Activated naive CD4-positive, alpha-beta T cell treated with anti-CD3 and anti-CD28 coated beads for 36 hours (primary cell): ENCODE measurements around the gene CACNA1S. TPM values are rescaled to one million over a fixed set of nuclear protein-coding genes. Genes with fewer than 3 reads are reported as not detected.
A peak's percentile ranks its signal among the peaks of the same experiment; 100 is the strongest.

Source experiments
- CTCF ChIA-PET: fragments of 350-600 bp; sonication (Branson Sonifier 250); formaldehyde crosslinking; loops from one replicate; lab custom pipeline; 2021; ENCODE audit warnings: antibody characterized with exemption; lab: Charles Lee
- DNase-seq: peaks from one replicate; pipeline ENCODE4 v3.0.0-alpha.2; 2020
- H3K27ac Mint-ChIP-seq: one replicate; pipeline ENCODE4 v1.8.0; 2021; ENCODE audit warnings: mild to moderate bottlenecking, mixed read lengths
- H3K27me3 Mint-ChIP-seq: one replicate; pipeline ENCODE4 v1.8.0; 2021; ENCODE audit warnings: low read depth, mixed read lengths
- H3K36me3 Mint-ChIP-seq: one replicate; pipeline ENCODE4 v1.8.0; 2021; ENCODE audit warnings: low read depth, mixed read lengths
- H3K4me1 Mint-ChIP-seq: one replicate; pipeline ENCODE4 v1.8.0; 2021; ENCODE audit warnings: low read depth, mixed read lengths
- H3K4me3 Mint-ChIP-seq: one replicate; pipeline ENCODE4 v1.8.0; 2021; ENCODE audit warnings: mild to moderate bottlenecking, moderate library complexity, mixed read lengths
- H3K9me3 Mint-ChIP-seq: one replicate; pipeline ENCODE4 v1.8.0; 2021; ENCODE audit warnings: mixed read lengths
- intact Hi-C: fragments of 100-400 bp; cut with micrococcal nuclease; formaldehyde crosslinking; loops from one replicate; pipeline ENCODE4 v1.15.1; 2023
- total RNA-seq, 2 experiments: library from RNA; stranded (reverse); gene quantifications; one replicate each; pipeline ENCODE4 v1.2.3, GENCODE V29; 2021

The CACNA1S gene
- total RNA-seq, 2 experiments from 2014 or later = not detected

DNA sequence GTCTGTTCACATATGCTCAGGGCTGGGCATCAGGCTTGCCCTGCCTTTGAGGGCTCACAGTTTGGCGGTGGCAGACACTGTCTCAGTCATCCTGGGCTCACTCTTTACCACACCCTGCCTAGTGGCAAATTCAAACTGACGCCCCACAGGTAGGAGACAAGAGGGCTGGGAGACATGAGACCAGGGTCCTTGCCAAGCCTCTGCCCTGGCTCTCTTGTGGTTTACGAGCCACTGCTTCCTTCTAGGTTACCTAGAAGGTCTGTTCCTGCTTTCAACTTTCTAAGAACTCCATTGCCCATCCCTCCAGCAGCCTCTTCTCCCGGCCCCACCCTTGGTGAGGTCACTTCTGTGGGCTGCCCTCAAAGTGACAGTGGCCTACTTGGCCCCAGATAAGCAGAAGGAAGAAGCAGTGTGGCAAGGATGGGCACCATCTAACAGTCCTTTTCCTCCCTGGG, 99.2 kb downstream of the CACNA1S start:
- CTCF ChIA-PET = interaction anchor here (0.6 to 1.7 kb wide), 5 partner anchors 12 to 106 kb away, joined by 3 to 5 read pairs (median 4); no protein-coding TSS in a partner anchor
- Mint-ChIP-seq H3K36me3 (peaks cover 5% of the 10 kb centered on the region), H3K4me1 (peaks cover 78% of the 10 kb centered on the region), H3K4me3 (no peak overlapping the region), H3K27me3 (no peaks in the 10 kb centered on the region), H3K27ac (peak overlapping the region; percentile 46), H3K9me3 (no peaks in the 10 kb centered on the region)
- DNase-seq = no peak
- intact Hi-C loops = no loop called here

DNA sequence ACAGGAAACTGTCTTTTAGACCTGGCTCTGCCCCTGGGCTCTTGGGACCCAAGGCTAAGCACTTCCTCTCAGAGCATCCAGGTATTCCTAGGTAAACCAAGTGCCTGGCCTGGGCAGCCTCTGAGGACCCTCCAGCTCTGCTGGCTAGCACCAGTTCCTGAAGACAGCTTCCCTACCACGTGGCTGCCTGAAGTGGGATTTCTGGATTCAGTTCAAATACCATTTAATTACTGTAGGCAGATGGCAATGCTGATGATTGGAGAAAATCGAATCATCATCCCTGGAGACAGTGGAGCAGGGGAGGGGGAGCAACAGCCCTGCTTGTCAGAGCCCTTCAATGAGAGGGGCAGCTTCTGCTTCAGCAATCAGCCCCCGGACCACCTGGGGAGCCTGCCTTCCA, 100.6 kb downstream of the CACNA1S start:
- CTCF ChIA-PET = interaction anchor here (0.7 to 2.3 kb wide), 6 partner anchors 9 to 40 kb away, joined by 3 to 16 read pairs (median 4); no protein-coding TSS in a partner anchor
- H3K4me3 Mint-ChIP-seq = no peak overlapping the region
- no peaks in the 10 kb centered on the region for H3K9me3 Mint-ChIP-seq
- intact Hi-C loops = no loop called here
- H3K27me3 Mint-ChIP-seq = no peaks in the 10 kb centered on the region
- H3K27ac Mint-ChIP-seq = no peak overlapping the region
- H3K36me3 Mint-ChIP-seq = peaks cover 4% of the 10 kb centered on the region
- DNase-seq = no peak
- peaks cover 63% of the 10 kb centered on the region for H3K4me1 Mint-ChIP-seq

DNA sequence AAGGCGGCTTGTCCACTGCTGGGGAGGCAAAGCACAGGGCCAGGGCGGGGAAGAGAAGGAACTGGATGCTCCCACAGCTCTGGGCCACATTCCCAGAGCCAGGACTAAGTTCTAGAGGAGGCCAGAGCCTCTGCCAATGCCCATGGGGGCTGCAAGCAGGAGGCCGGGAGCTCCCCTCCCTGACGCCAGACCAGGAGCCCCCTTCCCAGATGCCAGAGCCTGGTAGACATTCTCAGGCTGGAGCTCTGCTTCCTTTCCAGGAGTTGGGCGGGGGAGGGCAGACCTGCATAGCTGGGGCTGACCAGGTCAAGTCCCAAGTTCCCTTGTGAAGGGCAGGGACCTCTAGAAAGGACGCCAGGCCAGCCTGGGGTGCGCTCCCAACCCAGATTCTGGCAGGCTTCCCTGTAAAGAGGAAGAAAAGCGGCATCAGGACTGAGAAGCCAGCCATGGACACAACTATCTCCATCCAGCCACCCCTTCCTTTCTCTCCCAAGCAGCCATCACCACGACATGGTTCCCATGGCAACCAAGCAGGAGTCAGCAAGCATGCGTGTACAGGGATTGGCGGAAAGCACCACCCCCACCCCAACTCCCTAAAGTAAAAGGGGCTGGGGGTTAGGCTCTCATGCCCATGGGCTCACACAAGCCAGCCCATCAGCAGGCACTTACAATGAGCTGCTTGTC, 102.1 kb downstream of the CACNA1S start:
- DNase-seq = no peak
- Mint-ChIP-seq H3K27me3 (no peaks in the 10 kb centered on the region), H3K9me3 (no peaks in the 10 kb centered on the region), H3K36me3 (peaks cover 7% of the 10 kb centered on the region), H3K27ac (no peak overlapping the region), H3K4me1 (peaks cover 48% of the 10 kb centered on the region), H3K4me3 (no peak overlapping the region)
- CTCF ChIA-PET = interaction anchor here (1.4 to 2.3 kb wide), 6 partner anchors 8 to 34 kb away, joined by 3 to 16 read pairs (median 5); no protein-coding TSS in a partner anchor
- intact Hi-C loops = no loop called here

DNA sequence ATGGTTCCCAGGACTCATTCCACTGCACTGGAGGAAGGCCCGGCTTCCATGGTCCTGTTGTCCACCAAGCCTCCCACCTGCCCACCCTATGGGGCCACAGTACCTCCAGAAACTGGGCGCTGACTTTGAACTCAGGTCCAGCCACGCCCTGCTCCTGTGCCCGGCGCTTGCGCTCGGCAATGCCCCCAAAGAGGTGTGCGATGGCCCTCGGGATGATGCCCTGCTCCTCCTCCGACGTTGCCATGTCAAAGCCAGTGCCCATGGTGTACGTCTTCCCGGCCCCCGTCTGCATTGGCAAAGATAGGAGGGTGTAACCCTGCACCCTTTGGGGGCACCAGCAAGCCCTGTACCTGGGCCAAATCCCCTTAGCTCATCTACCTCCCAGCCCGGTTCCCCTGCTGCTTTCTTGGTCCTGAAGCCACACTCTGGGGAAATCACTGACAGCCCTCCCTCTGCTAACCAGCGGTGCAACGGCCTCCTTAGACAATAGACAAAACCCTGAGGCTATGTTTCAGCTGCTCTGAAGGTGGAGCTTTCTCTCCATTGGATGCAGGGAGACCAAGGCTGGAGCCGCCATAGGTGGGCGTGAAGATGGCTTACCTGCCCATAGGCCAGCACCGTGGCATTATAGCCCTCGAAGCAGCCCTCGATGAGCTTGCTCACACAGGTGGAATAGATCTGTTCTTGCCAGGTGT, 103.4 kb downstream of the CACNA1S start:
- Mint-ChIP-seq H3K9me3 (no peaks in the 10 kb centered on the region), H3K4me3 (no peak overlapping the region), H3K4me1 (peaks cover 39% of the 10 kb centered on the region), H3K27me3 (no peaks in the 10 kb centered on the region), H3K36me3 (peaks cover 7% of the 10 kb centered on the region), H3K27ac (peak overlapping the region; percentile 36)
- intact Hi-C loops = no loop called here
- DNase-seq = no peak
- CTCF ChIA-PET = interaction anchor here (0.8 to 1.6 kb wide), 5 partner anchors 11 to 37 kb away, joined by 3 to 6 read pairs (median 4); no protein-coding TSS in a partner anchor

DNA sequence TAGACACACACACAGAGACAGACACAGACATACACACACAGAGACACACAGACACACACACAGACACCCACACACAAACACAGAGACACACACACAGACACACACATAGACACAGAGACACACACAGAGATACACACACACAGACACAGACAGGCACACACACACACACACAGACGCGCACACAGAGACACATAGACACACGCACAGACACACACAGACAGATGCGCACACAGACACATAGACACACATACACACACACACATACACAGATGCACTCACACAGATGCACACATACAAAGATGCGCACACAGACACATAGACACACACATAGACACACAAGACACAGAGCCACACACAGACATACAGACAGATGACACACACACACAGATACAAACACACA, 104.7 kb downstream of the CACNA1S start:
- Mint-ChIP-seq H3K4me3 (no peak overlapping the region), H3K27me3 (no peaks in the 10 kb centered on the region), H3K9me3 (no peaks in the 10 kb centered on the region), H3K36me3 (peaks cover 11% of the 10 kb centered on the region), H3K27ac (no peak overlapping the region), H3K4me1 (peaks cover 39% of the 10 kb centered on the region)
- intact Hi-C loops = no loop called here
- DNase-seq = no peak
- CTCF ChIA-PET = no interaction called here

DNA sequence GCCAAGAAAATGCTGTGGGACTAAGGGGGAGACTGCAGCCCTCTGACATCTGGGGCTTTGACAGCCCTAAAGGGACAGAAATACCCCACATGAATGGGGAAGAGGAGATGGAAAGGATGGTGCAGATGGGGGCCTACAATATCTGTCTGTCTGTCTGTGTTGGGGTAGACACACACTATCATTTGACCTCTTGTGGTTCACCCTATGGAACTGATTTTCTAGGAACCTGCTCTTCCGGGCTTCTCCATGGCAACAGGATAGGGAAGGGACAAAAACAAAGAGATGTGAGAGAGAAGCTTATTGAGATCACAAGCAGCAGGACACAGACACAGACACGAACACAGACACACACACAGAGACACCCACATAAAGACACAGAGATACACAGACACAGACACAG, 105.8 kb downstream of the CACNA1S start:
- no peak for DNase-seq
- H3K4me3 Mint-ChIP-seq = no peak overlapping the region
- peaks cover 35% of the 10 kb centered on the region for H3K4me1 Mint-ChIP-seq
- no peaks in the 10 kb centered on the region for H3K9me3 Mint-ChIP-seq
- H3K36me3 Mint-ChIP-seq = peaks cover 18% of the 10 kb centered on the region
- CTCF ChIA-PET = interaction anchor here (0.6 to 1.2 kb wide), 2 partner anchors 12 to 30 kb away, joined by 3 read pairs; no protein-coding TSS in a partner anchor
- H3K27ac Mint-ChIP-seq = no peak overlapping the region
- intact Hi-C loops = no loop called here
- H3K27me3 Mint-ChIP-seq = no peaks in the 10 kb centered on the region

DNA sequence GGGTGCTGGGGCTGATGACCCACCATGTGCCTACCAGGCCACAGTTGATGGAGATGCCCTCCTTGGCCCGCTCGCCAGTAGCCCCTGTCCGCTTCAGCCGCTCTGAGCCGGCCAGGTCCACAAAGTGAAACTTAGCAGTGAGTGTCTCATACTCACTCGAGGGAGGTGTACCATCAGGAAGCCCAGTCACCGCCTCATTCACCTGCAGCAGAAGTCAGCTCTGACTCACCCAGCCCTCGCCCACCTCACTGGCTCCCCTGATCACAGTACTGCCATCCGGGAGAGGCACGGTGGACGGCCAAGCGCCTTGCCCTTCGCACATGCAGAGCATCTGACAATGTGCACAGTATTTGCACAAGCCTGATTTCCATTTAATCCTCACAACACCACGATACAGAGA, 107.5 kb downstream of the CACNA1S start:
- Mint-ChIP-seq H3K27ac (no peak overlapping the region), H3K36me3 (peaks cover 24% of the 10 kb centered on the region), H3K4me1 (peaks cover 27% of the 10 kb centered on the region), H3K4me3 (no peak overlapping the region), H3K9me3 (no peaks in the 10 kb centered on the region), H3K27me3 (no peaks in the 10 kb centered on the region)
- CTCF ChIA-PET = interaction anchor here (0.6 to 2.8 kb wide), 4 partner anchors 16 to 206 kb away, joined by 3 to 15 read pairs (median 4); no protein-coding TSS in a partner anchor
- intact Hi-C loops = no loop called here
- DNase-seq = no peak

DNA sequence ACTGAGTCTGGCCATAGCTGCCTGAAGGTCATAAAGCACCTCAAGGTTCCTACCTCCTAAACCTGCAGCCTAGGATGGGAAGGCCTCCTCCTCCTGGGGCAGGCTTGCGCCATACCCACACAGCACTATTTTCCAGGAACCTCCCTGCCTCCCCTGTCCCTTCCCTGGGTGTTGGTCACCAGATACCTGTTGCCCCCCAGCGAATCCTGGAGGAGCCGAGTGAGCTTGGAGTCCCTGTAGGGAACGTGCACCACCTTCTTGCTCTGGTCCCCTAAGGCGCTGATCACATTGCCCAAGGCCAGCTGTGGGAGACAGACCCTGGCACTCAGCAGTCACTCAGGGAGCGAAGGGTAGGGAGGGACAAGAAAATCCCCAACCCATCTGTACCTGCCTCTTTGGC, 108.1 kb downstream of the CACNA1S start:
- no peak overlapping the region for H3K4me3 Mint-ChIP-seq
- no peaks in the 10 kb centered on the region for H3K27me3 Mint-ChIP-seq
- CTCF ChIA-PET = interaction anchor here (0.6 to 2.8 kb wide), 3 partner anchors 16 to 205 kb away, joined by 3 to 15 read pairs (median 4); no protein-coding TSS in a partner anchor
- H3K27ac Mint-ChIP-seq = no peak overlapping the region
- H3K4me1 Mint-ChIP-seq = peaks cover 25% of the 10 kb centered on the region
- no peak for DNase-seq
- H3K36me3 Mint-ChIP-seq = peaks cover 27% of the 10 kb centered on the region
- intact Hi-C loops = no loop called here
- H3K9me3 Mint-ChIP-seq = no peaks in the 10 kb centered on the region

DNA sequence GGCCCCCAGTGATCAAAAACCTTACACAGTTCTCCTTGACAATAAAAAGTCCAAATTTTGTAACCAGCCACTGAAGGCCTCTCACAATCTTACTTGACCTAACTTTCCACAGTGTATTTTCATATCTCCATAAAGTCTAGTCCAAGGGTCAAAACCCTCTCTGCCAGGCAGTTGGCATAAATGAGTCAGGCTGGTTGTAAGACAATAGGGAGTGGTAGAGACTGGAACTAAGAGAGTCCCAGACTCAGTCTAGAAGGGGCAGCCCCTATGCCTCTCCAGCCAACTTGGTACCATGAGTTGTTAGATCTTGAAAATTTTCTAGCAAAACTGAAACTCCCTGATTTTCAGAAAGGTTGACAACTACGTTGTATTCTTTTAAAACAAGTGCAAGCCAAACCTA, 109.7 kb downstream of the CACNA1S start:
- no peaks in the 10 kb centered on the region for H3K9me3 Mint-ChIP-seq
- CTCF ChIA-PET = no interaction called here
- H3K27me3 Mint-ChIP-seq = no peaks in the 10 kb centered on the region
- peaks cover 18% of the 10 kb centered on the region for H3K4me1 Mint-ChIP-seq
- H3K36me3 Mint-ChIP-seq = peaks cover 39% of the 10 kb centered on the region
- intact Hi-C loops = loop anchor here (1.0 kb wide), 1 partner anchor 20 kb away; no protein-coding TSS in a partner anchor
- peak overlapping the region; percentile 54 for H3K27ac Mint-ChIP-seq
- no peak overlapping the region for H3K4me3 Mint-ChIP-seq
- DNase-seq = peak; percentile 43

DNA sequence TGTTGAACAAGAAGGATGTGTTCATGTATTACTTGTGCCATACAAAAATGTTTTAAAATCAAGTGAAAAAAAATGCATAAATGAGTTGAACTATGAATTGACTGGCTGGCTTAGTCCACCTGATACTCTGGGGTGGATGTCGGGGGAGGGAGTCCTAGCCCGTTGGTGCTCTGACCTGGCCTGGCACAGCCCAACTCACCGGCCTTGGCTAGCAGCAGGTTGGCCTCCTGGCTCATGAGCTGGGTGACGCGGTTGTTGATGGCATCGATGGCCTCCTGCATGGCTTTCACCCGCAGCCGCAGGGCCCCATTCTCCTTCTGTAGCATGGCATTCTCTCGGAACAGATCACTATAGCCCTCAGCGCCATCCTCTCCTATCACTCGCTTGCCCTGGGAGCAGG, 110.3 kb downstream of the CACNA1S start:
- peaks cover 43% of the 10 kb centered on the region for H3K36me3 Mint-ChIP-seq
- no peak overlapping the region for H3K4me3 Mint-ChIP-seq
- H3K27ac Mint-ChIP-seq = peak overlapping the region; percentile 54
- no peak for DNase-seq
- CTCF ChIA-PET = interaction anchor here (1.4 kb wide), 1 partner anchor 41 kb away, joined by 4 read pairs; no protein-coding TSS in a partner anchor
- intact Hi-C loops = loop anchor here (1.0 kb wide), 1 partner anchor 20 kb away; no protein-coding TSS in a partner anchor
- H3K27me3 Mint-ChIP-seq = no peaks in the 10 kb centered on the region
- H3K9me3 Mint-ChIP-seq = no peaks in the 10 kb centered on the region
- peaks cover 18% of the 10 kb centered on the region for H3K4me1 Mint-ChIP-seq

DNA sequence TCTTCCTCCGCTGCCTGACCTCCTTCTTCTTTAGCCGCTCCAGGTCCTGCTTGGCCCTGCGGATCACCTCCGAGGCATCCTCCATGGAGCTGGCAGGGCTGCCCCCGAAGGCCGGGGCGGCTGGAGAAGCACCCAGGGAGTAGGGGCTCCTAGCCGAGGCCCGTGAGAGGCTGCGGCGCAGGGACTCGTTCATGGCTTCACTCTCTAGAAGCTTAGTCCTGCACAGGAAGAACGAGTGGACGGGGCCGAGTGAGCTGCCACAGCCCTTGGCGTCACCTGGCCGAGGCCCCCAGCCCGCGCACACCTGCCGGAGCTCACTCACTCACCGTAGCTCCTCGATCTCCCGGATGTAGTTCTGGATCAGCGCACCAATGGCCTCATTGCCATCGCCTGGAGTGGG, 111.8 kb downstream of the CACNA1S start:
- peaks cover 44% of the 10 kb centered on the region for H3K36me3 Mint-ChIP-seq
- DNase-seq = no peak
- no peak overlapping the region for H3K27ac Mint-ChIP-seq
- CTCF ChIA-PET = interaction anchor here (0.8 to 2.5 kb wide), 2 partner anchors 20 to 21 kb away, joined by 3 to 7 read pairs; no protein-coding TSS in a partner anchor
- H3K4me1 Mint-ChIP-seq = peaks cover 18% of the 10 kb centered on the region
- H3K27me3 Mint-ChIP-seq = no peaks in the 10 kb centered on the region
- H3K4me3 Mint-ChIP-seq = no peak overlapping the region
- intact Hi-C loops = no loop called here
- H3K9me3 Mint-ChIP-seq = no peaks in the 10 kb centered on the region

DNA sequence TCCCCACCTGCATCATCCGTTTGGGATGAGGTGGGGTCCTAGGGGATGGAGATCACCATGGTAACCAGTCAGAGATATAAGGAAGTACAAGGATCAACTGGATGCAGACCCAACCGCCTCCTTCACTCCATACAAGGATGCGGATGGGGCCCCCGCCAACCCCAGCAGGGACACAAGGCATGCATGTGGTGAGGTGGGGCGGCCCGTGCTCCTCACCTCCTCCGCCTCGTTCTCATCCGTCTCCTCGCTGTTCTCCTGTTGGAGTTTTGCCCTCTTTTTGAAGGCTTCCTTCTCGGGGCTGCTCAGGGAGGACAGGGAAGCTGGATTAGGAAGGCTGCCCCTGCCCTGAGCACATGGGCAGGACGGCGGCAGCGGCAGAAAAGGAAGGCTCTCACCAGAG, 112.6 kb downstream of the CACNA1S start:
- Mint-ChIP-seq H3K9me3 (no peaks in the 10 kb centered on the region), H3K27ac (no peak overlapping the region), H3K36me3 (peaks cover 46% of the 10 kb centered on the region), H3K4me3 (no peak overlapping the region), H3K27me3 (no peaks in the 10 kb centered on the region), H3K4me1 (peaks cover 18% of the 10 kb centered on the region)
- intact Hi-C loops = no loop called here
- CTCF ChIA-PET = interaction anchor here (0.8 to 2.5 kb wide), 2 partner anchors 20 to 21 kb away, joined by 3 to 7 read pairs; no protein-coding TSS in a partner anchor
- no peak for DNase-seq
